Duodenal mucosa (tissue), 2 donors: Measurements from ENCODE around the gene NUP93.
"Not testable (repeated sequence)": the region's sequence is repeated elsewhere in the genome, so short reads cannot be mapped to it uniquely, and the experiment has no call there.

Experiments used
- H3K27ac ChIP-seq: one replicate; pipeline ENCODE4 v1.7.0; 2013; ENCODE audit warnings: low read depth, low read length
- H3K27me3 ChIP-seq, 2 donors: one replicate each; pipeline ENCODE4 v1.7.0; 2013; ENCODE audit warnings: low read length in 2 of 2, control low read depth in 1 of 2; ENCODE audit not compliant: insufficient read depth in 2 of 2, control insufficient read depth in 1 of 2
- H3K36me3 ChIP-seq, 2 donors: one replicate each; pipeline ENCODE4 v1.7.0; 2013; ENCODE audit warnings: low read length in 2 of 2, control low read depth in 1 of 2; ENCODE audit not compliant: insufficient read depth in 2 of 2, control insufficient read depth in 1 of 2
- H3K4me1 ChIP-seq, 2 donors: one replicate each; pipeline ENCODE4 v1.7.0; 2013; ENCODE audit warnings: low read length in 2 of 2, control low read depth in 1 of 2; ENCODE audit not compliant: insufficient read depth in 2 of 2, control insufficient read depth in 1 of 2
- H3K4me3 ChIP-seq, 2 donors: one replicate each; pipeline ENCODE4 v1.7.0; 2013; ENCODE audit warnings: low read length in 2 of 2, low read depth in 1 of 2
- H3K9ac ChIP-seq, 2 donors: one replicate each; pipeline ENCODE4 v1.7.0; 2013; ENCODE audit warnings: low read length in 2 of 2, low read depth in 1 of 2
- H3K9me3 ChIP-seq, 2 donors: one replicate each; pipeline ENCODE4 v1.7.0; 2013; ENCODE audit warnings: low read length in 2 of 2, control low read depth in 1 of 2; ENCODE audit not compliant: control insufficient read depth in 1 of 2

The NUP93 gene

DNA sequence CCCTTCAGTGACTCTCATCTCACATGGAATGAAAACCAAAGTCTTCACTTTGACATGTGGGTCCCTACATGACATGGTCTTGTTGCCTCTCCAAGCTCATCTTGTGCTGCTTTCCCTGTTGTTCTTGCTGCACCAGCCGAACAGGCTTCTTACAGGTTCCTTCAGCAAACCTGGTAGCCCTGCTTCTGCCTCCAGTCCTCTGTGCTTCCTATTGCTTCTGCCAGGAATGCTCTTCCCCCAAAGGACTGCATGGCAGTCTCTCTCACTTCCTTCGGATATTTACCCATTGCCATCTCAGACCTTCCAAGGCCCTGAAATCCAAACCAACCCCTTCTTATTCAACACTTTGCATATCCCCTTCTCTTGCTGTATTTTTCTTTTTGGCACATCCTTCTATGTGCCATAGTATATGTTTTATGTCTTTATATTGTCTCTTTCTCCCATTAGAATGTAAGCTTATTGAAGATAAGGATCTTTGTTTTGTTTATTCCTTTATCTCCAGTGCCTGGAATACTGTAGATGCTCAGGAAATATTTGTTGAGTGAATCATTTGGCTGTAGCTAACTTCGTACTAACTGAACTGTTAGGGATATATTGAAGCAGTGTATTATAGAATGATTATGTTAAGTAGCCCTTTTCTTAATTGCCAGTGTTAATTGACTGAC lies 77.2 kb downstream of the NUP93 start:
- H3K27ac ChIP-seq = no peak overlapping the region
- peaks cover 8 to 18% of the 10 kb centered on the region in 2 donors for H3K36me3 ChIP-seq
- no peaks in the 10 kb centered on the region for H3K27me3 ChIP-seq
- no peak overlapping the region for H3K4me3 ChIP-seq
- no peaks in the 10 kb centered on the region for H3K9me3 ChIP-seq
- H3K4me1 ChIP-seq = no peaks in the 10 kb centered on the region
- H3K9ac ChIP-seq = no peak overlapping the region

DNA sequence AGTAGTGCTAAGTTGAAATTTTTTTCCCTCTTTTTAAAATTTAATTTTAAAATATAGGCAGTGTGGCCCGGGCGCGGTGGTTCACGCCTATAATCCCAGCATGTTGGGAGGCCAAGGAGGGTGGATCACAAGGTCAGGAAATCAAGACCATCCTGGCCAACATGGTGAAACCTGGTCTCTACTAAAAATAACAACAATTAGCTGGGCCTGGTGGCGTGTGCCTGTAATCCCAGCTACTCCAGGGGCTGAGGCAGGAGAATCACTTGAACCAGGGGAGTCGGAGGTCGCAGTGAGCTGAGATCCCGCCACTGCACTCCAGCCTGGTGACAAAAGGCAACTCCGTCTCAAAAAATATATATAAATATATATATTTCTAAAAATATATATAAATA lies 77.7 kb downstream of the NUP93 start:
- H3K9ac ChIP-seq, H3K27ac ChIP-seq, H3K27me3 ChIP-seq: not testable (repeated sequence)

DNA sequence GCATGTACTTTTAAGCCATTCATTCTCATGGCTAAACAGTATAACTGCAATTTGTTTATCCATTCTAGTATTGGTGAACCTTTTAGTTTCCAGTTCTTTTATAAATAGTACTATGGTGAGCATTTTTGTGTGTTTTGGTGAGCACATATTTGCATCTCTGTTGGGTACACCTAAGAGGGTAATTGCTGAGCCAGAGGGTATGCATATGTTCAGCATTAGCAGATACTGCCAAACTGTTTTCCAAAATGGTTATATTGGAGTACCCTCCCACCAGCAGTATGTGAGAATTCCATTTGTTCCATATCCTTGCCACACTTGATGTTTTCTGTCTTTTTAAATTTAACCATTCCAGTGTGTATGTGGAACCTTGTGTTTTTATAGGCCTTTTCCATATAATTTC lies 81.0 kb downstream of the NUP93 start:
- Histone ChIP-seq H3K4me3 (no peak overlapping the region), H3K4me1 (no peaks in the 10 kb centered on the region), H3K9me3 (no peaks in the 10 kb centered on the region), H3K27ac (no peak overlapping the region), H3K9ac (no peak overlapping the region), H3K27me3 (no peaks in the 10 kb centered on the region), H3K36me3 (peaks cover 2 to 15% of the 10 kb centered on the region in 2 donors)

More for the DNA sequence above, 77.7 kb downstream of the NUP93 start:
- H3K9me3 ChIP-seq, H3K4me3 ChIP-seq, H3K4me1 ChIP-seq: not testable (repeated sequence)
- peaks cover 8 to 18% of the 10 kb centered on the region in 2 donors for H3K36me3 ChIP-seq

DNA sequence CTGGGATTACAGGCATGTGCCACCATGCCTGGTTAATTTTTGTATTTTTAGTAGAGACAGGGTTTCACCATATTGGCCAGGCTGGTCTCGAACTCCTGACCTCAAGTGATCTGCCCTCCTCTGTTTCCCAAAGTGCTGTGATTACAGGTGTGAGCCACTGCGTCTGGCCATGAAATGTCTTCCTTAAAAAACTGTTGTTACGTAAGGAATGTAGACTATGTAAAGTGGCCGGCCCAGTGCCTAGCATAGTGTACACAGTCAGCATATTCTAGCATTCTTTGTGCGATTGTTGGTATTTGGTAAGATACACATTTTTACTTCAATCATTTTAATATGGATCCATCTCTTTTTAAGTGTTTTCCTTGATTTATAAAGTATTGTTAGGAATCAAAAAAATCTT lies 81.7 kb downstream of the NUP93 start:
- H3K27ac ChIP-seq, H3K4me1 ChIP-seq, H3K36me3 ChIP-seq, H3K27me3 ChIP-seq, H3K9ac ChIP-seq, H3K9me3 ChIP-seq, H3K4me3 ChIP-seq: not testable (repeated sequence)

GRCh38 chr16:56812884-56813283 lies 83.0 kb downstream of the NUP93 start:
- Histone ChIP-seq H3K36me3 (no peaks in the 10 kb centered on the region), H3K4me3 (no peak overlapping the region), H3K27me3 (no peaks in the 10 kb centered on the region), H3K27ac (no peak overlapping the region), H3K9me3 (no peaks in the 10 kb centered on the region), H3K4me1 (no peaks in the 10 kb centered on the region), H3K9ac (no peak overlapping the region)

DNA sequence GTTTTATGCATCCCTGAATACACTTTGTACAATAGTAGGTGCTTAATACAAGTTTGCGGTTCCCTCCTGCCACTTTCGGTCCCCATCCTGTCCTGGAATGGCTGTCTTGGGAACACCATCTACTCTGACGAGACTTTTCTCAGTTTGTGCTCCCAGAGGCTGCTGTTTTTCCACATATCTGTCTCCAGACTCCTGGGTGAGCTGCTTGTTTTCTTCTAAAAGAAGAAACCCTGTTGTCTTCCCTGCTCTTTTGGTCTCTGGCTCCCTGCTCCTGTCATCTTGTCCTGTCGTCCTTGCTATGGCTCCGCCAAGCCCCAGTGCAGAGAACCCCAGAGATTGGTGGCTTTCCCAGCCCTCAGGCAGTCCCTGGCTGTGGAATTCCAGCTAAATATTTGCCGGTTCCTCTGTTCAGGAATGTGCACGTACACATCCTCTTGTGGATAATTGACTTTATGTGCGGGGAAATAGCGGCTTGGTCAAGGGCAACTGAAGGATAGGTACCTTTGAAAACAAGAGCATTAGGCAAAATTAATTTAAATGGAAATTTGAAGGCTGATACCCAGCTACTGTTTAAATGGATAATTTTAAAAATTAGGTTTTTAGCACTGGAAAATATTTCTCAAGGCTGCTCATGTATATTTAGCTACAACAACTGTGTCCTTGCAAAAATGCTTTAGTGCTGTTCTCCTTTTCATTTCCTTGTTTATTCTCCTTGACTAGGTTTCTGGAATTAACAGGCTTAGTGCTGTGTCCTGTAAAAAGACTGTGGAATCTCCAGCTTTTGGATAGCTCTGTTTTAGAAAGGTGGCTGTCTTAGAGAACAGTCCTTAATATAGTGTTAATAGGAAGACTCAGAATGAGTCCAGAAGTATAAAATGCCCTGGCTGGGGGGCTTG lies 84.9 kb downstream of the NUP93 start:
- H3K4me1 ChIP-seq = no peaks in the 10 kb centered on the region
- H3K27ac ChIP-seq = no peak overlapping the region
- H3K9ac ChIP-seq = no peak overlapping the region
- no peaks in the 10 kb centered on the region for H3K27me3 ChIP-seq
- no peak overlapping the region for H3K4me3 ChIP-seq
- H3K36me3 ChIP-seq = peaks cover 6 to 8% of the 10 kb centered on the region in 2 donors
- H3K9me3 ChIP-seq = no peaks in the 10 kb centered on the region

GRCh38 chr16:56815721-56816120 lies 85.8 kb downstream of the NUP93 start:
- Histone ChIP-seq H3K9ac (no peak overlapping the region), H3K27ac (no peak overlapping the region), H3K27me3 (no peaks in the 10 kb centered on the region), H3K4me1 (no peaks in the 10 kb centered on the region), H3K4me3 (no peak overlapping the region), H3K9me3 (no peaks in the 10 kb centered on the region), H3K36me3 (peaks cover 6 to 11% of the 10 kb centered on the region in 2 donors)

DNA sequence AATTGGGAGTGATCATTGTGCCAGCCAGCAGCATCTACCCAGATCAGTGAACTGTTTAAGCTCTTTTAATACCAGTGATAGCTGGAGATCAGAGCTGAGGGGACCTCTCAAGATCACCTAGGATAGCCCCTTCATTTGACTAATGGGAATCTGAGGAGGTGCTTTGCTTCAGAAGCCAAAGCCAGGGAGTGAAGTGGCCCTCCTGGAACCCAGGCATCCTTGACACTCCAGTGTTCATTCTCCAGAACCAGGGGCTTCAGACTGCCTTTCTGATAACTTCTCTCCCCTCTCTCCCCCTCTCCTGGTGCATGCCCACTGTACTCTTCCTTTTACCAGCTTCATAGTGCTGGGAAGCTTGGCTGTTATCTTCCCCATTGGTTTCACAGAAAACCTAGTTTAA lies 87.1 kb downstream of the NUP93 start:
- Histone ChIP-seq H3K4me1 (no peaks in the 10 kb centered on the region), H3K4me3 (no peak overlapping the region), H3K9ac (no peak overlapping the region), H3K27me3 (no peaks in the 10 kb centered on the region), H3K9me3 (no peaks in the 10 kb centered on the region), H3K36me3 (peaks cover 6 to 23% of the 10 kb centered on the region in 2 donors), H3K27ac (no peak overlapping the region)

DNA sequence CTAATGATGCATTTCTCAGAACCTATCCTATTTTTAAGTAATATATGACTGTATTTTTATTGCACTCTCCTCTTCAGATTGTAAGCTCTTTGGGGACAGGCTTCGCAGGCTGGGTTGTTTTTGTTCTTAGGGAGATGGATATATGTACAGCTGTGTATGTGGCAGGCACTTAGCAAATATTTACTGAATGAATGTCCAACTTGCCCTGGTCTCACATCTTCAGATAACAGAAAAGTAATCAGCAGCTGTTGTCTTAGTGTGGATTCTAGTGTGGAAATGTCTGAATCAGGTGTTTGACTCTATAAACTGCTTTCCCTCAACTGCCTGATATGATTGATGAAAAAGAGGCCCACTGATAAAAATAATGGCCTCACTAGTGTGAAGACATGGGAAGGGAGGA lies 88.0 kb downstream of the NUP93 start:
- H3K9me3 ChIP-seq = no peaks in the 10 kb centered on the region
- no peaks in the 10 kb centered on the region for H3K4me1 ChIP-seq
- no peak overlapping the region for H3K4me3 ChIP-seq
- H3K36me3 ChIP-seq = peaks cover 6 to 25% of the 10 kb centered on the region in 2 donors
- no peaks in the 10 kb centered on the region for H3K27me3 ChIP-seq
- H3K9ac ChIP-seq = no peak overlapping the region
- H3K27ac ChIP-seq = no peak overlapping the region

DNA sequence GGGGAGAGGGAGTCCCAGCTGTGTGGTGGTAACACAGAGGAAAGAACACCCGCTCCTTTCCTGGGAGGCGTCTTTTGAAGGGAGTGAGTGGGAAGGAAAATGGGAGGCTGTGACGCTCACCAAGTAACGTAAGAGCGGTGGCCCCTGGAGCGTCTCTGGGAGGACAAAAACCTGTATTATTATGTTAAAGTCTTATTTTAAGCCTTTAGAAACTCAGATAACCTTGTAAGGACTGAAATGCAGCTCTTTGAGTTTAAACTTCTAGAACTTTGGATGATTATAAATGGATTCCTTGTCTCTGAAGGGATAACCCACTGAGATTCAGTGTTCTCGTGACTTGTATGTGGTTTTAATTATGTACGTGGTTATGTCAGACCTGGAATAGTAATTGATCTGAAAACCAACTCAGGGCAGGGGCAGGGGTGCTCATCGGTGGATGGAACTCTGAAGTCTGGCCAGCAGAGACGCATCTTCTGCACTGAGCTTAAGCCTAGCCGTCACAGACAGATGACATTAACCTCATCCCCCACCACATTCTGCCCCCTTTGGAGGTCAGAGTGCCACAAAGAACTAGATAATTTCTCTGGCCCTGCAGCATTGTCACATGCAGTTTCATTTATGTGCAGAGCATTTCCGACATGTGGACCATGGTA lies 93.3 kb downstream of the NUP93 start:
- Histone ChIP-seq H3K9me3 (no peaks in the 10 kb centered on the region), H3K4me3 (no peak overlapping the region), H3K9ac (no peak overlapping the region), H3K27ac (no peak overlapping the region), H3K36me3 (peaks cover 6 to 38% of the 10 kb centered on the region in 2 donors), H3K27me3 (no peaks in the 10 kb centered on the region), H3K4me1 (no peaks in the 10 kb centered on the region)
